Keratinocyte (primary cell): Measurements from ENCODE around the gene TNIK. TPM values are rescaled to one million over a fixed set of nuclear protein-coding genes. Genes with fewer than 3 reads are reported as not detected.

Experiments
- DNase-seq: peaks from one replicate; pipeline ENCODE4 v3.0.0-alpha.2; 2011; ENCODE audit warnings: low read depth, missing footprints, low spot score
- FAIRE-seq: peaks from 2 replicates; lab custom pipeline; 2011; peaks lifted over from hg19 to GRCh38; lab: Jason Lieb, UNC
- H2AFZ ChIP-seq: 2 replicates; pipeline ENCODE4 v1.6.0; 2012; ENCODE audit warnings: low read length, control low read depth, inconsistent platforms; ENCODE audit not compliant: control insufficient read depth
- H3K27ac ChIP-seq: 2 replicates; pipeline ENCODE4 v1.5.1; 2011; ENCODE audit warnings: low read length; ENCODE audit not compliant: control insufficient read depth, insufficient read depth
- H3K27me3 ChIP-seq: 3 replicates; pipeline ENCODE4 v1.6.0; 2011; ENCODE audit warnings: low read length; ENCODE audit not compliant: control insufficient read depth, insufficient read depth; ENCODE audit errors: extremely low read depth
- H3K36me3 ChIP-seq, 2 experiments: 2 replicates in 1 of 2; 3 replicates in 1 of 2; pipeline ENCODE4 v1.5.1; 2011; ENCODE audit warnings: low read length in 2 of 2, mild to moderate bottlenecking in 1 of 2; ENCODE audit not compliant: control insufficient read depth in 2 of 2, insufficient read depth in 2 of 2; ENCODE audit errors: extremely low read depth in 1 of 2
- H3K4me1 ChIP-seq: 3 replicates; pipeline ENCODE4 v1.5.1; 2011; ENCODE audit warnings: low read length; ENCODE audit not compliant: control insufficient read depth, insufficient read depth; ENCODE audit errors: extremely low read depth
- H3K4me2 ChIP-seq: 3 replicates; pipeline ENCODE4 v1.6.0; 2011; ENCODE audit warnings: low read depth, low read length; ENCODE audit not compliant: control insufficient read depth, insufficient read depth; ENCODE audit errors: extremely low read depth
- H3K4me3 ChIP-seq, 3 experiments: fragments of 200-600 bp in 1 of 3; sonication (generic) in 1 of 3; 2 replicates in 2 of 3; 3 replicates in 1 of 3; pipeline ENCODE4 v1.5.1; 2011 to 2016; ENCODE audit warnings: low read length in 3 of 3, mild to moderate bottlenecking in 3 of 3, control low read depth in 2 of 3, inconsistent platforms in 1 of 3, low read depth in 1 of 3, mixed read lengths in 1 of 3, mixed run types in 1 of 3, moderate library complexity in 1 of 3; ENCODE audit not compliant: control insufficient read depth in 2 of 3, insufficient read depth in 2 of 3; ENCODE audit errors: extremely low read depth in 1 of 3
- H3K79me2 ChIP-seq: 2 replicates; pipeline ENCODE4 v1.6.0; 2012; ENCODE audit warnings: low read length; ENCODE audit not compliant: control insufficient read depth, insufficient read depth
- H3K9ac ChIP-seq: 3 replicates; pipeline ENCODE4 v1.6.0; 2011; ENCODE audit warnings: low read length; ENCODE audit not compliant: control insufficient read depth, insufficient read depth; ENCODE audit errors: extremely low read depth
- H3K9me1 ChIP-seq: 3 replicates; pipeline ENCODE4 v1.6.0; 2011; ENCODE audit warnings: low read length; ENCODE audit not compliant: control insufficient read depth, insufficient read depth; ENCODE audit errors: extremely low read depth
- H3K9me3 ChIP-seq: 2 replicates; pipeline ENCODE4 v1.5.1; 2012; ENCODE audit warnings: low read depth, low read length; ENCODE audit not compliant: control insufficient read depth
- H4K20me1 ChIP-seq: 3 replicates; pipeline ENCODE4 v1.6.0; 2011; ENCODE audit warnings: low read length; ENCODE audit not compliant: control insufficient read depth, insufficient read depth; ENCODE audit errors: extremely low read depth
- CTCF ChIP-seq, 3 experiments: IDR thresholded peaks in 1 of 3; conservative IDR thresholded peaks in 1 of 3; optimal IDR thresholded peaks in 1 of 3; 2 replicates in 2 of 3; 3 replicates in 1 of 3; pipeline versions ENCODE3 to v1.5.1; 2011; ENCODE audit warnings: low read length in 3 of 3, mild to moderate bottlenecking in 3 of 3, moderate library complexity in 2 of 3, control low read depth in 1 of 3, inconsistent platforms in 1 of 3; ENCODE audit not compliant: insufficient read depth in 2 of 3; ENCODE audit errors: extremely low read depth in 1 of 3
- EZH2 ChIP-seq: IDR thresholded peaks from one replicate; pipeline ENCODE4 v1.6.1; 2012; ENCODE audit warnings: inconsistent platforms, mild to moderate bottlenecking, low read length, moderate library complexity
- dilution Hi-C: fragments of 300-500 bp; cut with MboI; formaldehyde crosslinking; loops from one replicate; pipeline ENCODE4 v1.7.0; 2020; ENCODE audit warnings: low sequenced_read_pairs; ENCODE audit not compliant: extremely low pct_ligation_motif_present
- polyA plus RNA-seq, 5 experiments: library from polyadenylated mRNA; depleted of rRNA in 3 of 5; stranded (reverse) in 3 of 5; stranded (forward) in 1 of 5; unstranded in 1 of 5; fragments of >200 nt; gene quantifications; 1 replicate in 1 of 5; 2 replicates in 3 of 5; 3 replicates in 1 of 5; pipeline versions ENCODE4 v1.2.1 to v1.2.3, GENCODE V29; 2011 to 2012; ENCODE audit warnings: missing spikeins in 2 of 5, low read depth in 1 of 5, low replicate concordance in 1 of 5

TNIK gene
- polyA plus RNA-seq, 1 donor (not counting 4 experiments of a cell fraction or from before 2014, with no cell fraction given): 4.4 TPM

DNA sequence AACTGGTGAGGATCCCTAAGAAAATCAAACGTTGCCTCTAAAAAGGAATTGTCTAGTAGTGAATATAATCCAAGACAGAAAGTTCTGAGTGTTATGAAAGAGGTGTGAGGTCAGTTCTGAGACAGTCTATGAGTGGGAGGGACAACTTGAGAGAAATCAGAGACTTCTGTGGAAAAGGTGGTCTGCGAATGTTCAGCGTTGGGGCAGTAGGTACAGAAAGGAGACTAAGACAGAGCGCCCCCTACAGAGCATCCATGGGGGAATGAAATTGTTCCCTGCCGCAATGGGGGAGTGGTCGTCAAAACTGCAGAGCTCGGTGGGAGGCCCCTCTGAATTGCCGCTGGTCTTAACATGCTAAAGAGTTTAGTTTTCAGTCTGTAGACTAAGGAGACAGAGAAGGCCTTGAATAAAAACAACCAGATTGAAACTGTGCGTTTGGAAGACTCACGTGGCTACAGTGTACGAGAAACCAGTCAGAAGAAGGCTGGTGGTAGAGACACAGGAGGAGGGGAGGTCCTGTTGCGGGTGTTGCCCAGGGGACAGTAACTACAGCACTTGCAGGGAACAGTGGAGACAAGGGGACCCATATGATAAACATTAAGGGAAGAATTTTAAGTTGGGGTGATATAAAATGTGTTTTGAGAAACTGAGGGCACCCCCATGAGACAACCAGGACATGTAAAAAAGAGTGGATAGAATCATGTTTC, 6.9 kb downstream of the TNIK start:
- Histone ChIP-seq H3K4me2 (no peak overlapping the region), H3K27me3 (no peaks in the 10 kb centered on the region), H3K27ac (no peak overlapping the region), H3K4me3 (no peak overlapping the region), H3K9me3 (no peaks in the 10 kb centered on the region), H3K36me3 (no peaks in the 10 kb centered on the region), H3K9me1 (no peaks in the 10 kb centered on the region), H4K20me1 (no peaks in the 10 kb centered on the region), H3K9ac (no peak overlapping the region), H2AFZ (no peak overlapping the region), H3K79me2 (peaks cover 3% of the 10 kb centered on the region), H3K4me1 (no peaks in the 10 kb centered on the region)
- DNase-seq (no peak), FAIRE-seq (no peak)
- dilution Hi-C loops: no loop called here
- TF ChIP-seq EZH2: no peak
- TF ChIP-seq CTCF (optimal IDR thresholded peaks at IDR 0.05 in 1 of 3, IDR thresholded peaks at IDR 0.05 in 1 of 3, conservative IDR thresholded peaks at IDR 0.05 in 1 of 3; ENCODE audit: extremely low read depth in 1 of 3, insufficient read depth in 2 of 3, low read length in 3 of 3): peak in 2 of 3 experiments; percentile 13 to 31

DNA sequence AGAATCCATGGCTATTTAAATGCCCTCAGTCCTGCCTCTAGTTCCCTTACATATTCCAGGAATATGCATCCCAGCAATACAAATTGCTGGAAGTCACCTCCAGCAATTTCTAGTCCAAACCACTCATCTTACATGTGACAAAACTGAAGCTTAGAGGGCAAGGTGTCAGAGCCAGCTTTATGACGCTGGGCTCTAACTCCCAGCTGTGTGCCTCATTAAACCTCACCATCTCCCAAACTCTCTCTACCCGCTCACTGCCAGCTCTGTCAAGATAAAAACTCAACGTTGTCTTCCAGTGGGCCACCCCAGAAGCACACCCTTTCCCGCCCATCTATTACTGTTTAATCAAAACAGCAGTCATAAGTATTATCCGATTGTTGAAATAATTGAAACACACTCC, 7.9 kb downstream of the TNIK start:
- no peak overlapping the region for H3K4me3 ChIP-seq
- no peaks in the 10 kb centered on the region for H3K9me1 ChIP-seq
- H3K4me1 ChIP-seq: peaks cover 3% of the 10 kb centered on the region
- no peak overlapping the region for H3K4me2 ChIP-seq
- dilution Hi-C loops: no loop called here
- no peak for DNase-seq
- H3K27ac ChIP-seq: no peak overlapping the region
- TF ChIP-seq EZH2 (no peak), CTCF (optimal IDR thresholded peaks at IDR 0.05 in 1 of 3, IDR thresholded peaks at IDR 0.05 in 1 of 3, conservative IDR thresholded peaks at IDR 0.05 in 1 of 3; ENCODE audit: extremely low read depth in 1 of 3, insufficient read depth in 2 of 3, low read length in 3 of 3) (no peak)
- FAIRE-seq: no peak
- H3K9ac ChIP-seq: no peak overlapping the region
- no peak overlapping the region for H2AFZ ChIP-seq
- H3K27me3 ChIP-seq: no peaks in the 10 kb centered on the region
- no peaks in the 10 kb centered on the region for H3K36me3 ChIP-seq
- no peaks in the 10 kb centered on the region for H3K9me3 ChIP-seq
- peaks cover 3% of the 10 kb centered on the region for H3K79me2 ChIP-seq
- H4K20me1 ChIP-seq: no peaks in the 10 kb centered on the region
